Sigmoid colon (tissue), 4 donors: ENCODE measurements around the gene EPN2.

Experiments
- EP300 ChIP-seq, 4 donors: sonication (generic); formaldehyde crosslinking; IDR thresholded peaks; one replicate each; pipeline ENCODE4 v1.6.1; 2017; ENCODE audit warnings: antibody characterized with exemption in 4 of 4
- POLR2A ChIP-seq, 2 donors: fragments of 450-650 bp; IDR thresholded peaks; one replicate each; pipeline ENCODE4 v1.6.1; 2016; ENCODE audit warnings: antibody characterized with exemption in 2 of 2, mild to moderate bottlenecking in 2 of 2, moderate library complexity in 2 of 2
- POLR2AphosphoS5 ChIP-seq, 4 donors: sonication (generic); formaldehyde crosslinking; IDR thresholded peaks; one replicate each; pipeline ENCODE4 v1.6.1; 2017; ENCODE audit warnings: antibody characterized with exemption in 4 of 4
- TF ChIP-seq, protein P1 (sequence below), 4 experiments: fragments of 450-650 bp in 3 of 4; fragments of 200-600 bp in 1 of 4; IDR thresholded peaks; one replicate each; pipeline ENCODE4 v1.5.1; 2016 to 2019; ENCODE audit warnings: antibody characterized with exemption in 4 of 4, mild to moderate bottlenecking in 3 of 4, moderate library complexity in 2 of 4

- TF ChIP-seq, protein P1, sequence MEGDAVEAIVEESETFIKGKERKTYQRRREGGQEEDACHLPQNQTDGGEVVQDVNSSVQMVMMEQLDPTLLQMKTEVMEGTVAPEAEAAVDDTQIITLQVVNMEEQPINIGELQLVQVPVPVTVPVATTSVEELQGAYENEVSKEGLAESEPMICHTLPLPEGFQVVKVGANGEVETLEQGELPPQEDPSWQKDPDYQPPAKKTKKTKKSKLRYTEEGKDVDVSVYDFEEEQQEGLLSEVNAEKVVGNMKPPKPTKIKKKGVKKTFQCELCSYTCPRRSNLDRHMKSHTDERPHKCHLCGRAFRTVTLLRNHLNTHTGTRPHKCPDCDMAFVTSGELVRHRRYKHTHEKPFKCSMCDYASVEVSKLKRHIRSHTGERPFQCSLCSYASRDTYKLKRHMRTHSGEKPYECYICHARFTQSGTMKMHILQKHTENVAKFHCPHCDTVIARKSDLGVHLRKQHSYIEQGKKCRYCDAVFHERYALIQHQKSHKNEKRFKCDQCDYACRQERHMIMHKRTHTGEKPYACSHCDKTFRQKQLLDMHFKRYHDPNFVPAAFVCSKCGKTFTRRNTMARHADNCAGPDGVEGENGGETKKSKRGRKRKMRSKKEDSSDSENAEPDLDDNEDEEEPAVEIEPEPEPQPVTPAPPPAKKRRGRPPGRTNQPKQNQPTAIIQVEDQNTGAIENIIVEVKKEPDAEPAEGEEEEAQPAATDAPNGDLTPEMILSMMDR (IDR thresholded peaks at IDR 0.05) = no peak
- TF ChIP-seq POLR2AphosphoS5 (IDR thresholded peaks at IDR 0.05) = no peak
- TF ChIP-seq POLR2A (IDR thresholded peaks at IDR 0.05) = no peak
- no peak for TF ChIP-seq EP300 (IDR thresholded peaks at IDR 0.05)
Observed at GRCh38 chr17:19368229-19368628, 131.1 kb downstream of the EPN2 start.
